Stimulated activated CD8-positive, alpha-beta memory T cell treated with anti-CD3 and anti-CD28 coated beads, Interleukin-7, amount 100 ng/mL, for 24 hours (primary cell): Measurements from ENCODE around the gene RAB3IP.
"Not testable (repeated sequence)": the region's sequence is repeated elsewhere in the genome, so short reads cannot be mapped to it uniquely, and the experiment has no call there.

Experiments
- DNase-seq: peaks from one replicate; pipeline ENCODE4 v3.0.0-alpha.2; 2020; ENCODE audit warnings: low read depth

Gene RAB3IP

DNA sequence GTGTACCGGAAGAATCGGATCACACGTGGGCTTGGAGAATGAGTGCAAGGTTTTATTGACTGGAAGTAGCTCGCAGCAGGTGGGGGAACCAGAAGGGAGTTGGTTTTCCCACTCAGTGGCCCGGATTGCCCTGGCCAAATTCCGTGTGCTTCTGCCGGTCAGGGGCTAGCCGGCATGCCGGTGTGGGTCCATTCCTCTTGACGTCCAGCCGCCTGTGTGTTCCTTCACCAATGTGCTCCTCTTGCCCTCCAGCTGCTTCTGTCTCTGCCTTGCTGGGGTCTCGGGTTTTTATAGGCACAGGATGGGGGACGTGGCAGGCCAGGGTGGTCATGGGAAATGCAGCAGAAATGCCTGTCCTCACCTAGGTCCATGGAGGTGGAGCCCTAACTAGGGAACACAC is 97.4 kb downstream of the RAB3IP start:
- no peak for DNase-seq

DNA sequence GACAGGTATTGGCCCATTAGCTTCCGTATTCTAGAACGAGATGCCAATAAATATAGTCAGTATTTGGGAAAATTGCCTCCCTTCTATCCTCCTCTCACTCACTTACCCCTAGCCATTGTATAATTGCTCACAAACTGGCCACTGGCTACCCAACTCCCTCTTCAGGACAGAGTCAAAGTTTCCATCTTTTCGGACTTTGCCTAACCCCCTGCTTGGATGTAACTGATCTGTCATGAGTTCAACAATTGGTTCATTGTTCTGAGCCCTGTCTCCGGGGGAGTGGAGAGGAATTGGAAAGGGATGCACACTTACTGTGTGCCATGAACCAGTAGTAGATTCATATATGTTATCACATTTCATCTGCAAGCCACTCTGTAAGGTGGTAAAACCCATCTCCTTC is 98.5 kb downstream of the RAB3IP start:
- DNase-seq: no peak

DNA sequence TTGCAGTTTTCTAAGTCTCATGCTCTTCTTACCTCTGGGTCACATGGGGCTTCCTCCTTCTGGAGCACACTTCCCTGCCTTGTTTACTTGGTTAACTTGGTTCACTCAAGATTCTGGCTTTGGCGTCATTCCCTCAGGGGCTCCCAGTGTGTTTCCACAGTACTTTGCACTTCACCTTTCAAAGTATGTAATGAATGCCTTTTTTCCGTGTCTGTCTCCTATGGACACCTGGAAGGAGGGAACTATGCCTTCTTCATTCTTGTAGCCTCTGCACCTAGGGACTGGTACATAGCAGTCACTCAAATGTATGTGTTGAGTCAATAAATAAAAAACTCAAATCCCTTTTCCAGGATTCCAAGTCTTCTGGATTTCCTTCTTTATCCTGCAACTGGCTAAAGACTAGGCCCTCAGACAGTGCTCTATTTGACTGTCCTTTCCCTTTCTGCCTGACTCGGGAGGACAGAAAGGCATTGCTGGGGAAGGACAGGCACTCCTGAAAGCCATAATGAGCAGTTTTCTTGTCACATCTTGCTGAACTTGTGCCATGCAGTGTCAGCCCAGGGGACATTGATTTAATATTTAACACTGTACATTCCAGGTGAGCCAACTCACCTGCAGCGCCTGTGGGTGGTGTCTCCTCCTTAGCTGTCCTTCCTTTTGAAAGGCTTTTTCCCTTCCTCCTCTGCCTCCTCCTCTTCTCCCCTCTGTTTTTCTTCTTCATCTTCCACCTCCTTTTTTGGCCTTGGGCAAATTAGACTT is 99.2 kb downstream of the RAB3IP start:
- DNase-seq: no peak

DNA sequence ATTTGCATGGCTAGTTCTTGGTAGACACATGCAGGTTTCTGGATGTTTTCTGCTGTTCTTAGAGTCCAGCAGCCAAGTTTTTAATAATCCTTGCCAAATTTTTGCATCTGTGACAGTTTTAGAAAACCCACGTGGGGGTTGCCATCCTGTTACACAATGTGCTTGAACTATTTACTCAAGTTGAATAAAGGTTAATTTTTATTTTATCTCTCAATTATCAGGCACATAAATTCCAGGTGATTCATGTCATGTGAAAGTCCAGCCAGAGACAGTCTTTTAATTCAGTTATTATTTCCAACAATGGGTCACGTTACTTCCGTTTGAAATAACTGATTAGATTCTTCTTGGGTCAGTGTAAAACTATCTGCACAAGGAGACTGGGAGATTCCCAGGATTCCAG is 102.1 kb downstream of the RAB3IP start:
- DNase-seq: no peak

GRCh38 chr12:69843608-69844007 is 104.9 kb downstream of the RAB3IP start:
- no peak for DNase-seq

DNA sequence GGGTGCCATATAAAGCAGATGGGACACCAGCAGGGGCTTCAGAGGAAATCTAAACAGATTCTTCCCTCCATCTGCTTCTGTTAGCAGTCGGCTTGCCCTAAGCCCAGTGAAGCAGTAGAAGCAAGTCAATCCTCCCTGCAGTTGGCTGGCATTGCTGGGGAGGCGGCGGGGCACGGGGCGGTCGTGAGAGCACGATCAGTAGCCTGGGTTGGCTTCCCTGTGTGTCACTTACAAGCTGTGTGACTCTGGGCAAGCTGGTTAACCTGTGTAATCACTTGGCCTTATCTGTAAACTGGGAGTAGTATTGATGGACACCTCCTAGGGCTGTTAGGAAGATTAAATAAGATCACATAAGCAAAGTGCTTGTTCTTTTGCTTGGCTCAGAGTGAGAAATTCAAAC is 105.8 kb downstream of the RAB3IP start:
- no peak for DNase-seq

GRCh38 chr12:69844836-69845235 is 106.2 kb downstream of the RAB3IP start:
- DNase-seq: no peak

DNA sequence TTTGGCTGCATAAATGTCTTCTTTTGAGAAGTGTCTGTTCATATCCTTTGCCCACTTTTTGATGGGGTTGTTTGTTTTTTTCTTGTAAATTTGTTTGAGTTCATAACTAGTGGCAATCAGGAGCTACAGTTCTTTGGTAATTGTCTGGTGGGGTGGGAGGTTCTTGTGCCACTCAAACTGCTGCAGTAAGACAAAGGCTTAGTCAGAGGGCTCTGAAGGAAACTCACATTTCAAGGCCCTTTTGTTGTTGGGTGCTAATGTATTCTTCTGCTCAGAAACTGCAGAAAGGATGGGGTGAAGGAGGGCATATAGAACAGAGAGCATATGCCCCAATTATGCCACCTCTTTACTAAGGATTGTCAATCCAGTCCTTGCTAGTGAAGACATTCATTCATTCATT is 108.3 kb downstream of the RAB3IP start:
- no peak for DNase-seq

DNA sequence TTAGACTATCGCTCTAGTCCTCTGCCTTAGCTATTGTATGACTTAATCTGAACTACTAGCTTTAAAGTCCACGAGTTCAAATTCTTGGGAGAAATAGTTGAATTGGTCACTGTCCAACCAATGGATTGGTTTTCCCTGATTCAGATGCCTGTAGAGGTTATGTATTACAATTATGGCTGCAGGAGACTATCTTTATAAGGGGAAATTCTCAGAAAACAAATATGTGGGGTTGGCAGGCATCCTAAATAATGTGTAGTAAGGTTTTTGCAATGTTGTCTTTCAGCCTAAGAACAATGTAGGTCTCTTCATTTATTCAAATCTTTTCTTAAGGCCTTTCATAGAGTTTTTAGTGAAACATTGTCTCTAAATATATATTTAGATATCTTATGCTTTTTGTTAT is 113.3 kb downstream of the RAB3IP start:
- DNase-seq: no peak

GRCh38 chr12:69853176-69853961 is 114.7 kb downstream of the RAB3IP start:
- DNase-seq: not testable (repeated sequence)

DNA sequence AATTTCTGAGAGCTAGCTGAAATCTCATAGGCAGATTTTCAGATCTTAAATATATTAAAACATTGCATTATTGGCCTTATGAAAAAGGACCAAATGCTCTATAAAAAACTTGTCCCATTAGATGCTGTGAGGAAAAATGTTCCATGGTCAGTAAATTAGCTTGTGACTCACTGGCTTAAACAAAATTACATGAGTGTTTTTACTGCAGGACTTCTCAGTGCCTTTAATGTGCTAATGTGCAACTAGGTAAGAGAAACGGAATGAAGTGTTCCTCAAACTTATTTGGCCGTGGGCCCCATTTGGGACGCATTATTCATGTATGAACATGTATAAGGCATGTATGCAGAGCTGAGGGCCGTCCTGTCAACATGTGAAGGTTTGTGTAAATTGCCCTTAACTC is 128.0 kb downstream of the RAB3IP start:
- no peak for DNase-seq

DNA sequence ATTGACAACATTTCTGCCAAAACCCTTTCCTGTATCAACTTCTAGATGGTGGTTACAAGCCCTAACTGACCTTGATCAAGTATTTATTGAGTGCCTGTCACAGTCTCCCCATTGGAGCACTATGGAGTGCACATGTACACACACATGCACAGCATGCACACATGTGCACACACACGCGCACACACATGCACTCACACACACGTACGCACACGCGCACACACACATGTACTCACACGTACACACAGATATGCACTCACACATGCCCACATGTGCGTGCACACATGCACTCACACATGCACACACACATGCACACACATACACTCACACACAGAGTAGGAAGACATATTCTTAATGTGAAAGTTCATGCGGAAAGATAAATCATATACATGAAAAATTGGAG is 130.0 kb downstream of the RAB3IP start:
- DNase-seq: no peak

DNA sequence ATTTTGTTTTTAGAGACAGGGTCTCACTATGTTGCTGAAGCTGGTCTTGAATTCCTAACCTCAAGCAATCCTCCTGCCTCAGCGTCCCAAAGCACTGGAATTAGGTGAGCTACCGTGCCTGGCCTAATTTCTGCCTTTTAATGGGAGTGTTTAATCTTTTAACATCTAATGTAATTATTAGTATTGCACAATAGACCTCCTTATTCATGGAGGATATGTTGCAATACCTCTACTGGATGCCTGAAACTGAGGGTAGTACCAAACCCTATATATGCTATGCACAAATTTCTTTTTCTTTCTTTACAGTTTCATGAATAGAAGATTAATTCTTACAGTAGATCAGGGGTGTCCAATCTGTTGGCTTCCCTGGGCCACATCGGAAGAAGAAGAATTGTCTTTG is 134.1 kb downstream of the RAB3IP start:
- no peak for DNase-seq
